NAMALWA (cell line): ENCODE results near the gene AMPD1.

Experiments
- DNase-seq: peaks from one replicate; pipeline ENCODE4 v3.0.0-alpha.2; 2015; ENCODE audit warnings: low spot score

AMPD1 gene

GRCh38 chr1:114695430-114696058 is at the start of gene AMPD1:
TSS of gene AMPD1 (minus strand) at chr1:114695546. CDS start at chr1:114695471, 75 bp downstream.
- no peak for DNase-seq

GRCh38 chr1:114741963-114742746 is 46.8 kb upstream of the AMPD1 start:
- DNase-seq = no peak

DNA sequence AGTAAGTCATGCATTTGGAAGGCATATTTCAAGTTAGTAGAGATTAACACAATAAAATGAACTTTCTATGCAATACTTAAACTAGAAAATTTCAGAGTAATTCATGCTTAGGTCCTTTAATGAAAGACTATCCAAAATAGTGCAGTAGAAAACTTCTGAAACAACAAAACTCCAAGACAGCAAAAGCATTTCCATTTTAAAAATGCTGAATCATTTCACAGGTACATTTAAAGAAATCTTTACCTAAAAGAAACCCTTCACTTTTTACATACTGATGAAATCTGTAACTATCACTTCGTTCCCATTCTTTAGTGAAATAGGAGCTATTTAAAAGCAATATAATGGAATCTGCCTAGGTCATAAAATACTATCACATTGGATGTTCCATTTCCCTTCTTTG is 45.0 kb upstream of the AMPD1 start:
- no peak for DNase-seq

GRCh38 chr1:114737314-114737849 is 42.0 kb upstream of the AMPD1 start:
- DNase-seq = no peak

GRCh38 chr1:114735479-114735878 is 40.1 kb upstream of the AMPD1 start:
- DNase-seq = no peak

GRCh38 chr1:114729782-114730181 is 34.4 kb upstream of the AMPD1 start:
- DNase-seq = no peak

- no peak for DNase-seq
Observed at GRCh38 chr1:114728553-114728952, 33.2 kb upstream of the AMPD1 start.

DNA sequence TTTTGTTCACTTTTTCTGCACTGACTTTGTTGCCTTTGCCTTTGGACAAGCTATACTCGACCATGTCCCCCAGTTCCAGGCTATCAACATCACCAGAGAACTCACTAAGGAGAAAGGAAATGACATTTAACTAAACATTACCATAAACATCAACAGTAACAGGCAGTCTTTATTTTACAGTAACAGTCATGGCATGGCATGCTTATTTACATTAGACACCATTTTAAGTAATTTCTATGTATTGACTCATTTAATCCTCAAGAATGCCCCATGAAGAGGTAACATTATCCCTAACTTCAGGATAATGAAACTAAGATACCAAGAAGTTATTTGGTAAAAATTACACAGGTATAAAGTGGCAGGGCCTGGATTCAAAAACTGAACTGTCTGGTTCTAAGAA is 29.9 kb upstream of the AMPD1 start:
- DNase-seq = no peak

GRCh38 chr1:114723915-114724314 is 28.6 kb upstream of the AMPD1 start:
- DNase-seq = no peak

- no peak for DNase-seq
Observed at GRCh38 chr1:114723457-114723856, 28.1 kb upstream of the AMPD1 start.

DNA sequence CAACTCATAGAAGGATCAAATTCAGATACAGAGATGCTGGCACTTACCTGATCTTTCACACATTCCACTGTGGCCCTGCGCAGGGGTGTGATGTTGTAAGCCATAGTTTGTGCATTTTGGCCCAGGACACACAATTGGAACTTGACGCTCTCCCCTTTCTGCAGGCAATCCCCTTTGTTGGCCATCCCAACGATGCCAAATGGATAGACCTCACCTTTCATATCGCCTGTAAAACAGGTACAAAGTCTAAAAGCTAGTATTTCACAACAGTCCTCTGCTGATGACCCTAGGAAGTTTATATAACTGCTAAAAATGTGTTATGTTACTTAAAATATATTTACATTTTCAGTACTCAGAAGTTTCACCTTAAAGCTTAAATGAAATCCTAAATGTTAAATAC is 25.1 kb upstream of the AMPD1 start:
- no peak for DNase-seq

GRCh38 chr1:114719424-114719787 is 24.1 kb upstream of the AMPD1 start:
- DNase-seq = no peak

- DNase-seq = no peak
Observed at GRCh38 chr1:114718661-114719423, 23.5 kb upstream of the AMPD1 start.

- DNase-seq = peak; percentile 95
Observed at GRCh38 chr1:114716304-114717170, 21.2 kb upstream of the AMPD1 start, which contains the start of gene NRAS. TSS of gene NRAS (minus strand) at chr1:114716771. CDS start at chr1:114716160, 611 bp downstream.

GRCh38 chr1:114715952-114716303 is 20.6 kb upstream of the AMPD1 start:
- no peak for DNase-seq

- DNase-seq = no peak
Observed at GRCh38 chr1:114712977-114713376, 17.6 kb upstream of the AMPD1 start.

DNA sequence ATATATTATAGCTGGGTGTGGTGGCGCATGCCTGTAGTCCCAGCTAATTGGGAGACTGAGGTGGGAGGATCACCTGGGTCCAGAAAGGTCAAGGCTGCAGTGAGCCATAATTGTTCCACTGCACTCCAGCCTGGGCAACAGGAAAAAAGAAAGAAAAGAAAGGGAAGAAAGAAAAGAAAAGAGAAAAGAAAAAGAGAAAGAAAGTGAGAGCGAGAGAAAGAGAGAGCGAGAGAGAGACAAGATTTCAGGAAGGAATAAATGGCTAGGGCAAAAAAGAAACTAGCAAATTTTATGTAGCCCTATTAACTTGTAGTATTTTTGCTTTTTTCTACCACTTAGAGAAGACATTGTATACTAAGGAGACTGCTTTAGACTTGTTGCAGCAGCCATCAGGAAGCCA is 15.0 kb upstream of the AMPD1 start:
- no peak for DNase-seq

DNA sequence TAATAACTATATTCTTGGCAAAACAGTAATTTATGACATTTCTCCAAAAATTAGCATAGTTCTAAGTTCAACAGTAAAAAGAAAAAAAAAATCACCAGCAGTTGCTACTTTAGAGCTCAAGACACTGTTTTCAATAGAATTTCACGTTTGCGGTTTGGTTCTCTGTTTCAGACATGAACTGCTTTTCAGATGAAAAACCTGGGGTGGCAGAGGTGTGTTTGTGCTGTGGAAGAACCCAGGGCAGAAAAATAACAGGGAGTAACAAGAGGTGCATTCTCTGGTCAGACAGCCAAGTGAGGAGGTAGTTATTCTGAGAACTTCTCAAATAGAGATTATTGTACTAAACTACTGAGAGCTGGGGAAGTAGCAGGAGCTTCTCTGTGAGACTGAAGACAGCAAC is 12.3 kb upstream of the AMPD1 start:
- no peak for DNase-seq

- DNase-seq = no peak
Observed at GRCh38 chr1:114703242-114703641, 7.9 kb upstream of the AMPD1 start.

- no peak for DNase-seq
Observed at GRCh38 chr1:114702737-114703136, 7.4 kb upstream of the AMPD1 start.

DNA sequence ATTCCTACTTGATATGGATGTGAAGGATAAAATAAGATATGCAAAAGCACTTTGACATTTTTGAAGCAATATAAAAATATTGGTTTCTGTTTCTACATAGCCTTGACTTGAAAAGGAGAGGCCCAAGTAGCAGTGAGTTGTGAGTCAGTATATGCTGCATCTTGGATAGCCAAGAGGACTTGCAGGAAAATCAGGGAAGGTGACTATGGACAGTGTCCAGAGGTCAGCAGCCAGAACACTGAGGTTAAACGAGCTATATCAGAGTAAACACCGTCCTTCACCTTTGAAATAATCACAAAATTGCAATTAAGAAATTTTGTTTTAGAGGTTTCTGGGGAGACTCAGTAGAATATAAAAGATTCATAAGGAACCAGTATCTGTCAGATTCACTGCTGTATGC is 6.6 kb upstream of the AMPD1 start:
- no peak for DNase-seq
